Ammon's horn (tissue), 1 donor: ENCODE measurements around the gene KAZN.
A peak's percentile ranks its signal among the peaks of the same experiment; 100 is the strongest.

Source experiments
- DNase-seq: peaks from one replicate; pipeline ENCODE4 v3.0.0-alpha.2; 2016; ENCODE audit warnings: low spot score

KAZN gene

DNA sequence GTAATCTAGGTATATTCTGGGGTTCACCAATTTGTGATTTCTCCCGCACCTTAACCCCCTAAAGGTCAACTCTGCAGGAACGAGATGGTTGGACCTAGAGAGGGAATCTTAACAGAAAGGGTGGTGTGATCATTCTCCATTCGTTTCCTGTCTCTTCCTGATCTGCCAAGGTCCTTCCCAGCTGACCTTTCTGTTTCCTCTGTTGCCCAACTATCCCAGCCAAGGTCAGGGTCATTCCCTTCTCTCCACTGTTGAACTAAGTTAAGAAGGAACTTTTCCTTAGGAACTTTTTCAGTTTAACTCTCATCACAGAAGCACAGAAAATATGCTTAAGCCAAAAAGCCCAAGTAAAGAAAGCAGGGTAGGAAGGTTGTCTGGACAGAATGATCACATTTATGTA, 49.3 kb downstream of the KAZN start:
- no peak for DNase-seq

DNA sequence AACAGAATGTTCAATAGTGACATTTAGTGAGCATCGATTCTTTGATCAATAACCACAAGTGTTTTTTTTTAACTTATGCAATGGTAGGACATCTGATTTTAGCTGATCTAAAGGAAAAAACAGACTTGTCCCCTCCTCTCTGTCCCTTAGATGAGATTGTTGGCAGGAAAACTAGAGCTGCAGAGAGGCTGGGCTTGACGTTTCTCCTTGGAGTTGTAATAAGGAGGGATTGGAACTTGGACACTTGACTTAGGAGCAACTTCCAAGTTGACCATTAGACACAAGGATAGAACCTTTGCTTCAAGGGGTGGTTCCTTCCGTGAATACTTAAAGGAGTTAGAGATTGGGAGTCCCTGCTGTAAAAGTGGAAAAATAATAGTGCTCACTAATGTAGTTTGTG, 49.9 kb downstream of the KAZN start:
- DNase-seq: no peak

DNA sequence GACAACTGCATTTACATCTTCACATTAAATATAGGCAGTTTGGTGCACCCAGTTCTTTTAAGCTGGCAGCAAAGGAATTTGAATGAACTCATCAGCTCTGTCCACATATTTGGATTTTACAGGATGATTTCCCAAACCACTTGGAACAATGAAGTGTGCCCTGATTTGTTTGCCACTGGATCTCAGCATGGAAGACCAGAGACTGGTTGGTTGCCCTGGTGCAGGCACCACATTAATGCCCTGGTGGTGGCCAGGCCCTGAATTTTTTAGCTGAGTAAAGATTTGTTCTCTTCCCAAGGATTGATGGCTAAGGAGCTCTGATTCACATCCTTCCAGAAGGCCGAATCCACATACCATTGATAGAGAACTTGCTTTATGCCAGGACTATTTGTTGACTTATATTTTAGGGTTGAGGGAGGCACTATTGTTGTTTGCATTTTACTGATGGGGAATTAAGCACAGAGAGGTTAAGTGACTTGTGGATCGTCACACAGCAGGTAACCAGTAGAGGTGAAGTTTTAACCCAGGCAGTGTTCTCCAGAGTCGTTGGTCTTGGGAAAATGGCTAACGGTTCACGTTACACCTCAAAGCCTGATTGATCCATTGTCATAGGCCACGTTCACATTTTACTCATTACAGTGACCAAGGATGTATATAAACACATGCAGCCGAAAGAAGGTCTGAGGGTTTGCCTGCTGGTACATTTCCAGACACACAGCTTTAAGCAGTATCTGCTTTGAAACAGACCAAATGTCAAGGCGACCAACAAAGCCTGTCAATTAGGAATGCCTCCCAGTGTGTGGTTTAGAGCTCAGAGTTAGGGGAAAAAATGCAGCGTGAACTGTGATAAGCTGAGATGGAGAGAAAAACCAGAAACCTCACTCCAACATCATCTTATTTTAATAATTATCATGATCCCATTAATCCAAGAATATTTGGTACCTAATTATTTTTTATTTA, 50.7 kb downstream of the KAZN start:
- no peak for DNase-seq

DNA sequence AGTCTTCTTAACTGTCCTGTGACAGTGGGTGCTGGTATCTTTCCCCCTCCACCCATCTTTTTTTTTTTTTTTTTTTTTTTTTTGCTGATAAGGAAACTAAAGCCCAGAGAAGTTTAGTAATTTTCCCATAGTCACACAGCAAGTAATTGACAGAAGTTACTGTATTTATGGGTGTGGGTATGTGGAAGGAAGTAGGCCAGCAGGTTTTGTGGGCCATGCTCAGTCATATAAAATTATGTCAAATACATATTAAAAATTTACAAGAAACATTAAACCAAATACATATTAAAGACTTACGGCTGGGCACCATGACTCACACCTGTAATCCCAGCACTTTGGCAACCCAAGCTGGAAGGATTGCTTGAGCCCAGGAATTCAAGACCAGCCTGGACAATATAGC, 51.5 kb downstream of the KAZN start:
- DNase-seq: no peak

DNA sequence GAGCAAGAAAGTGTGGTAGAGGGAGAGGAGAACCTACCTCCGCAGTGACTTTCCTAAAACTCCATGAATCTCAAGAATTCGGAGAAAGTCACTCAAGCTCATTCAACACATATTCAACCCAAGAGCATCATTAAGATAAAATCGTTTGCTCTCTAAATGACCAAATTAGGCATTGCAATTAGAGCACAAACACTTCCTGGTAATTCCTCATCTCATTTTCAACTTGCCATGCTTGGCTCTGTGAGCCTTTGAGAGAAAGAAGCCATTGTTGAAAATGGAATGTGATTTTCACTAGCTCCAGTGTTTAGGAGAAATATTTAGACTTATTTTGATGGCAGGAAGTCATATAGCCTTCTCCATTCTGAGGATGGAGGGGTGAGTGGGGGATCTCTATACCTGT, 52.5 kb downstream of the KAZN start:
- peak; percentile 15 for DNase-seq

DNA sequence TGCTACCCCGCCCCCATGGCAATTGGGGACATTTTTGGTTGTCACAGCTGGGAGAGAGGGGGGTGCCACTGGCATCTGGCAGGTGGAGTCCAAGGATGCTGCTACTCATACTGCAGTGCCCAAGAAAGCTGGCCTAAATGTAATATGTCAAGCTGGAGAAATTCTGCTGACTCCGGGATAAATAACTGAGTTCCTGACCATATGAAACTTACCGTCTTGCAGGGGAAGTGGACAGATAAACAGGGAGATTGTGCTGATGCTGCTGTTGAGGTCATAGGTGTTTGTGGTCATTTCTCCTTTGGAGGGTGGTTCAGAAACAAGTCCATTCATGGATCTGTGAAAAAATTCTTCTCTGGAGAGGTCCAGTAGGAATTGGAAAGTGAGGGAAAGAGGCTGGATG, 54.4 kb downstream of the KAZN start:
- no peak for DNase-seq

DNA sequence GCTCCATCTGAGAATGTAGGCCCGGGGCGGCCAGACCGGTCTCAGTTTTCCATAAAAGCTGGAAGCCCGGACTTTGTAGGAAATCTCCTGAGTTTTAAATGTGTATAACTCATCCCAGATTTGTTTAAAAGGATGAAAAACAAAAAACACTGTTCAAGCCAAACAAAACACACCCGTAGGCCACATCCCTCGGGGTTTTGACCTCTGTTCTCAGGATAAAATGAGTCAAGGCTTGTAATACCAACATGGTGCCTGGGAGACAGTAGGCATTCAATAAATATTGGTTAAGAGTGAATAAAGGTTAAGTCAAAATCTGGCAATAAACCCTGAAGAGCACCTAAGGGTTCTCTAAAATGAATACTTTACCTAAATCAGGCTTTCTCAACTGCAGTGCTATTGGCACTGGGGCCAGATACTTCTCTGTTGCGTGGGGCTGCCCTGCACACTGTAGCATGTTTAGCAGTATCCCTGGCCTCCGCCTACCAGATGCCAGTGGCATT, 55.0 kb downstream of the KAZN start:
- DNase-seq: no peak

DNA sequence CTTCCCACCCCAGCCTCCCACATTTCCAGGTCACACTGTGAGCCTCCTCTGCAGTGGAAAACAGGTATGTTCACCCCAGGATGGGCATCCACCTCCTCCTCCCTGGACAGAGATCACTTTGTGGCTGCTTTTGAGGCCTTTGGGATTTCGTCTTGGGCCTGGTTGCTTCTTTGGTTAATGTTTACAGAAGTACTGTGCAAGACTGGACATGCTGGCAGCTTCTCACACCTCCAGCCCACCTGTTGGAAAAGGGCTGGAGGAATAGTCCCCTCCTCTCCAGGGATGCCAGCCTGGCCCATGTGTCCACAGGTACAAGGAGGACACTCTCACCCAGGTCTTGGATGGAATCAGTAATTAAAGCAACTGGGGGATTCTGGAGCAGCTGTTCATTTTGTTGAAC, 56.1 kb downstream of the KAZN start:
- DNase-seq: no peak

DNA sequence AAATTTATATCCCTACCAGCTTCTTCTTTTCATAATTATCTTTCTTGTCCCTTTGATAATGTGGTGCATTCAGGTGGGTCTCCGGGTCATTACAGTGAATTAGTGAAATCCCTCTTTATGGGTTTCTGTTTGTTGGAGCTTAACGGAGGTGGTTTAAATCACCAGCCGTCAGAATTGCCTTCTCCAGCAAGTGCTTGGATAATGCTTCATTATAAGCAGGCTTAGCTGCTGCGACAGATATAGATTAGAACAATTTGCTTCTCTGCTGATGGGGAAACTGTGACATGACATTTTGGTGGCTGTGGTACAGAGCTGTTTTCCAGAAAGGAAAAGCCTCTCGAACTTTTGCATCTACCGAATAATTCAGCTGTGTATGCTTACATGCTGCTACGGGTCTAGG, 56.9 kb downstream of the KAZN start:
- no peak for DNase-seq

DNA sequence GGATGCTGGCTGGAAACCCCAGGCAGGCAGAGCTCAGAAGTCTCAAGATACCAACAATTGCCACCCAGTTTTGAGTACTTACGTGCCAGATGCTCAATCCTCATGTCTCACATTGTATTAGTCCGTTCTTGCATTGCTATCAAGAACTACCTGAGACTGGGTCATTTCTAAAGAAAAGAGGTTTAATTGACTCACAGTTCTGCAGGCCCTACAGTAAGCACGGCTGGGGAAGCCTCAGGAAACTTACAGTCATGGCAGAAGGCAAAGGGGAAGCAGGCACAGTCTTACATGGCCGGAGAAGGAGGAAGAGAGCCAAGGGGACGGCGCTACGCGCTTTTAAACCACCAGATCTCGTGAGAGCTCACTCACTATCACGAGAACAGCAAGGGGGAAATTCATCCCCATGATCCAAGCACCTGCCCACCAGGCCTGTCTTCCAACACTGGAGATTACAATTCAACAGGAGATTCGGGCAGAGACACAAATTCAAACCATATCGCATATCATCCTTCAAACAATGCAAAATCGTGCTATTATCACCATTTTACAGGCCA, 58.0 kb downstream of the KAZN start:
- no peak for DNase-seq

DNA sequence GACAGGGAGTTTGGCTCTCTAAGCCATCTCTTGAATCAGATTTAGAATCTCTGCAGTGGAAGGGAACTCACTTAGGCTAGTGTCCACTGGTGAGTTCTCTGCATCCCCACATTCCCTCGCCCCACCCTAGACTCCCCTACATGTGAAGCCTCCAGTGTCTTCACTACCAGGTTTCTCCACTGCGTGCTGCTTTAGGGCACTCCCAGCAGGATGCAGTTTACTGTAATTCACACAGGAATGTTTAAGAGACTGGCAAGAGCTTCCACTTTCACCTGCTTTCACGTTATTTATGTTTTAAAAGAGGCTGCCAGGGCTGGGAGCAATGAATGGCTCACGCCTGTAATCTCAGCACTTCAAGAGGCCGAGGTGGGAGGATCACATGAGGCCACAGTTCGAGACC, 60.2 kb downstream of the KAZN start:
- DNase-seq: no peak

DNA sequence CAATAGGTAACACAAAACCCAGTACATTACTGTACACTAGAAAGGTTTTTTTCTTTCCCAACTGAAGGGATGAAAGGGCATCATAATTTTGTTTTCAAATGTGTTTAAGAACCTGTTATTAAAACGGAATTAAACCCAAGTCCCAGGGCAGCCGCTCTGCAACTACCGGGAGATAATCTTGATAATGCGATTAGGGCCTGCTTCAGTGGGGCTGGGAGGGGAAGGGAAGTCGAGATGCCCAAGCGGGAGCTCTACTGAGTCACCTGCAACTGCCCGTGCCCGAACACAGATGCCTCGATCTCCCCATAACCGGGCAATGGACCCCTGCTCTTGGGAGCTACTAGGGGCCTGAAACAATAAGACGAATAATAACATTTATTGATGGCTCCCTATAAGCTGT, 61.4 kb downstream of the KAZN start:
- no peak for DNase-seq

DNA sequence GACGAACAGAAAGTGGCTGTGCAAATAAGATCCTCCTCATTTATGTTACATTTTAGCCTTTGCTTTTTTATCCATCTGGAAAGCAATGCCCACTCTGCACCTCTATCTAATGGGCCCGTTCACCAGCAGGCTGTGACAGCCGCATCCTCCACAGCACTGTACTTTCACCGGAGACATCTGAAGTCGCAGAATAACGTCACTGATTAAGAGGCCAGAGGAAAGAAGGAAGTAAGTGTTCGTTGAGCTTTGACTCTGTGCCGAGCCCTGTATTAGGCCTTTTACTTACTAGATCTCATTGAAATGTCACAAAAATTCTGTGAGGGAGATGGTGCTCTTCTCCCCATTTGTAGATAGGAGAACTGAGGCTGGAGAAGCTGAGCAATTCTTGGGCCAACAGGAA, 62.3 kb downstream of the KAZN start:
- no peak for DNase-seq

DNA sequence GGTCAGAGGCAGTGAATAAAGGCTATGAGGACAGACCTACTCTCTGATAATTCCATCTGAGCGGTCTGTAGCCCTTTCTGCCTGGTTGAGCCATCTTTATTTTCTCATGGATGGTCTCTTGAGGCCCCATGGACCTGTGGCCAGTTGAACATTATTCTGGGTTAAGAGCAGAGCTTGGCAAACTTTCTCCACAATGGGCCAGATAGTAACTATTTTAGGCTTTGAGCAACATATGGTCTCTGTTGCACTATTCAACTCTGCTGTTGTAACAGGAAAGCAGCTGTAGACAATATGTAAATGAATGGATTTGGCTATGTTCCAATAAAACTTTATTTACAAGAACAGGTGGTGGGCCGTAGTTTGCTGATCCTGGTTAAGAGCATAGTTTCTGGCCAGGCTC, 62.7 kb downstream of the KAZN start:
- no peak for DNase-seq

DNA sequence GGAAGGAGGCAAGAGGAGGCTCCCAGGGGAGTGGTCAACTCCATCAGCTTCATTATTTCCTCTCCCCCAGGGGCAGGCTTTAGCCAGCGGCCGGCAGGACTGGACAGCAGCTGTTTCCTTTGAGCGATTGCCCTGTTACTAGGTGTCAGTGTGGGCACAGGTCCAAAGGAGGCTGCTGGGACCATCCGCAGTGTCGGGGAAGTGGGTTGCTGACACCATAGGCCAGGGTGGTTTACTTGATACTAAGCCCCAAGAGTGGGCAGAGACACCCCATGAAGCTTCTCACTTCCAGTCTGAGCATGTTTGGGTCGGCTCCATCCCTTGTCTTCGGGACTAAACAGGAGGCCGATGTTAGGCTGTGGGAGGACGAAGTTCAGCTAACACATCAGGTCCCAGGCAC, 63.6 kb downstream of the KAZN start:
- DNase-seq: no peak

DNA sequence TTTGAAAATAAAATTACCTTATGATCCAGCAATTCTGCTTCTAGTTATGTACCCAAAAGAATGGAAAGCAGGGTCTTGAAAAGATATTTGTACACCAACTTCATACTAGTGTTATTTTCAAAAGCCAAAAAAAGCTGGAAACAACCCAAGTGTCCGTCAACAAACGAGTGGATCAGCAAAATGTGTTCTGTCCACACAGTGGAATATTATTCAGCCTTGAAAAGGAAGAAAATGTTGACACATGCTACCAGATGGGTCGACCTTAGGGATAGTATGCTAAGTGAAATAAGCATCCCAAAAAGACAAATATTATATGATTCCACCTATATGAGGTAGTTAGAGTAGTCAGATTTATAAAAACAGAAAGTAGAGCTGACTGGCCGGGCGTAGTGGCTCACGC, 65.3 kb downstream of the KAZN start:
- DNase-seq: no peak

DNA sequence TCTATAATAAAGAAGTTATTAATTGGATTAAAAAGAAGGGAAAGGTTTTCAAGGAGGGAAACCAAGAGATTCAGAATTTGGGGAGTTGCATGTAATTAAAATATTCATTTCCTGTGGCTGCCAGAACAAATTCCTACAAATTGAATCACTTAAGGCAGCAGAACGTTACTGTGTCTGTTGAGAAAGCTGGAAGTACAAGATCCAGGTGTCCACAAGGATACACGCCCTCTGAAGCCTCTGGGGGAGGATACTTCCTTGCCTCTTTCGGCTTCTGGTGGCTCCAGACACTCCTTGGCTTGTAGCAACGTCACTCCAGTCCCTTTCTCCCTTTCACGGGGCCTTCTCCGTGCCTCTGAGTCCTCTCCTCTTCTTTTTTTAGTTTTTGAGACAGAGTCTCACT, 67.9 kb downstream of the KAZN start:
- DNase-seq: no peak

DNA sequence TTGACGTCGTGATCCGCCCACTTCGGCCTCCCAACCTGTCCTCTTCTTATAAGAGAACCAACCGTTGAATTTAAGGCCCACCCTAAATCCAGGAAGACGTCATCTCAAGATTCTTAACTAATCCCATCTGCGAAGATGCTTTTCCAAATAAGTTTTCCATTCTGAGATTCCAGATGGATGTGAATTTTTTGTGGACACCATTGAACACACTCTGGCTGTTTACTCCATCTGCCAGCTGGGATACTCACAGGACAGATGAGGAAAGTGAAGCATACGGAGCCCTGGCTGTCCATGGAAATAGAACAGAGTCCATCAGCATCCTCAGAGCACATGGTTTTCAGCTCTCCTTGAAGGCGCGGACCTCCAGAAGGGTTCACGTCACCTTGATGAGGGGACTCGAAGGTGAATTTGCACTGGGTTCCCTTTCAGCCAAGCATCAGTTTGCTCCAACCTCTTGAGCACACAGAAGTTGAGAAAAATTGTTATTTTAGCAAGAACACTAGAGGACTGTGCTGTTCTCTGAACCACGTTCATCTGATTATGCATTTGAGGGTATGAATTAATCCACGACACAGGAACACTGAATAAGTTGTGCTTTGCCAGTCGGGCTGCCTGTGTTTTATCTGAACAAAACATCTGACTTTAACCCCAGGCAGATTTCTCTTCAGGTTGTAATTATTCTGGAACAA, 68.6 kb downstream of the KAZN start:
- DNase-seq: no peak

DNA sequence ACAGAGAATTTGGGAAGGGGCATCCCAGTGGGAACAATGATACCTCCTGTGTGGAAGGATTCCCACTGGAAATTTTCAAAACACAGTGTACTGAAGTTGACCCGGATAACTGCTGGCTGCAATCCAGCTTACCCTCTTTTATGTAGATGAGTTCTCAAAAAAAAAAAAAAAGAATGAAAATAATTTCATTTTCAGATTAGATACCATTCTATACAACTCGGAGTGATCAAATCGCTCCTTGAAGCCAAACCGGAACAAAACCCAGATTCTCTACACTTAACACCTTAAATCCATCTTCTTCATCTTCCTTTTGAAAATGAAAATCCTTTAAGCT, 69.1 kb downstream of the KAZN start:
- no peak for DNase-seq

DNA sequence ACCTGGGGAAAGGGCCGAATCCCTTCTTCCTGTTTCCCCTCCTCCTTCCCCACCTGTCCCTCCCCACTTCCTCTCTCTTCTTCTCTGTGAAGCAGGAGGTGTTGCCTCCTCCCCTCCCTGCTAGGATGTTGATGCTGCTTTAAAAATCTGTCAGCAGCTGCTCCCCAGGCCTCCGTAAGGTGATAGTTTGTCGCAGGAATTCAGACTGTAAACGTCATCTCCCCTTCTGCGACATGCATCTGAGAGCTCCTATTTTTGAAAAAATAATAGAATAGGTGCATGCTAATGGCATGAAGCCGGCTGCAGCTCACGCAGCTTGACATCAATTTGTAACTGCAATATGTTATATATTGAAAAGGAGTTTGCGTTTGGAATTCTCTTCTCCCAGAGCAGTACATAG, 70.1 kb downstream of the KAZN start:
- no peak for DNase-seq

DNA sequence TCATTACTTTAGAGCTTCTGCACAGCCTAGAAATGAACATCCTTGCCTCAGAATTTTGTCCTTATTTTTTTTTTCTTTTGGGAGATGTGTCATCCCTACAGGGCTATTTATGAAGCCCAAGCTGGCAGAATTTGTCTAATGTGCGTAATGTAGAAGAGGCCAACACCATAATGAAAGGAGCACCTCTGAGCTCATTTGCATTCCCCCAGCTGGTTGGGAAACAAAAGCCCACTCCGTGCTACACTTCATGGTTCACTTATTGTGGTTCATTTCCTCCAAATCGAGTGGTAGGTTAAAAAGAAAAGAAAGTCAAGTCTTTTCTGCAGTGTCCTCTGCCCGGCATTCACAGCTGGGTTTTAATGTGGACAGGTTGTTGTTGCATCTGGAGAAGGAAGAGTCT, 73.5 kb downstream of the KAZN start:
- DNase-seq: no peak

DNA sequence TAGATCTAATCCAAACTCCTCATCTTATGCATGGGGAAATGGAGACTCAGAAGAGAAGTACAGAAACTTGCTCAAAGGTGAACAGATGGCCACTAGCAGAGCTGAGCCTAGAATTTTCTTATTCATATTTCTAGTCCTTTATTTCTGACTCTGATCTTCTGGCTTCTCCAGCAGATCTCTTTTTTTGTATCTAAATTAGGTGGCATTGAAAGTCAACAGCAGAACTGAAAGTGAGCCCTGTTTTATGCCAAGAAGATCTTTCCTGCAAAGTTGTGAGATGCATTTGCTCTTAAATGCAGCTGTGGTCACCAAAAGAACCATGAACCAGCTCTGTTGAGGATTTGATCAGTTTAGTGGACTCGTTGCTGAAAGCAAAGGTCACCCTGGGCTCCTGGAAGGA, 75.5 kb downstream of the KAZN start:
- no peak for DNase-seq

DNA sequence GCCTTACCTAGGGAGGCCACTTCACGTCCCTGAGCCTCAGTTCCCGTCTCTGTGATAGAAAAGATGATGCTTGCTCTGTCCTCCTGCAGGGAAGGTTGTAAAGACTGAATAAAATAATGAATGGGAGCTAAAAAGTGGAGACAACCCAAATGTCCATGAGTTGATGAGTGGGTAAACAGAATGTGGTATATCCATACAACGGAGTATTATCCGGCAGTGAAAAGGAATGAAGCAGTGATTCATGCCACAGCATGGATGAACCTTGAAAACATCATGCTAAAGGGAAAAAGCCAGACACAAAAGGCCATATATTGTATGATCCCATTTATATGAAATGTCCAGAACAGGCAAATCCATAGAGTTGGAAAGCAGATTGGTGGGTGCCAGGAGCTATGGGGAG, 77.9 kb downstream of the KAZN start:
- no peak for DNase-seq
